ENCODE data around the gene EPB41L4A. TPM values are rescaled to one million over a fixed set of nuclear protein-coding genes. Genes with fewer than 3 reads are reported as not detected.

The EPB41L4A gene
- total and polyA plus RNA-seq, 2 donors (not counting 3 experiments of a cell fraction or from before 2014, with no cell fraction given): 6.0 to 17.9 TPM

DNA sequence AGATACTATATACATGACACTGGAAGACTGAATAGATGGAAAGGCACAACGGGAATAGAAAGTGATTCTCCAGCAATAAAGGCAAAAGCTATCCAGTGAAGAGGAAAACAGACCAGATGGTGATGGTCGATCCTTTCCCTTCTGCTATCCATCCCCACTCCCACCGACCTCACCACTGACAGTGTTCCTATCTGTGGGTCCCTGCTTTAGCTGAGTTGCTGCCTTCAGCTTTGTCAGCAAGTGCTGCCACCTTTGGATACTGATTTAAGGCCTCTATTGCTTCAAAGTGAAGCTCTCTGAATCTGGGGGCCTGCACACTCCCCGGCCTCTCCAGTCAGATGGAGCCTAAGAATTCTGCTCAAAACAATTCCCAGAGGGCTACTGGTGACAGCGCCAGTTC lies 32.3 kb downstream of the EPB41L4A start:
- BruUV-seq (replicated peaks): no TSS peak
- Histone ChIP-seq H3K9me3 (replicated peaks; ENCODE audit: control insufficient read depth, insufficient read depth, low read length) (no peaks in the 10 kb centered on the region), H3K9me1 (replicated peaks; ENCODE audit: control insufficient read depth, extremely low read depth, insufficient read depth, low read length) (no peaks in the 10 kb centered on the region), H3K79me2 (ENCODE audit: control insufficient read depth, insufficient read depth, low read length) (no peaks in the 10 kb centered on the region), H3K9ac (replicated peaks; ENCODE audit: extremely low read depth, insufficient read depth, low read length) (no peak overlapping the region), H3K4me2 (ENCODE audit: insufficient read depth, low read length) (no peak overlapping the region), H3K4me3 (replicated peaks in 1 of 3; ENCODE audit: insufficient read depth in 1 of 3, low read depth in 1 of 3, low read length in 3 of 3) (no peak overlapping the region), H4K20me1 (replicated peaks; ENCODE audit: control insufficient read depth, extremely low read depth, insufficient read depth, low read length) (no peaks in the 10 kb centered on the region), H2AFZ (ENCODE audit: low read depth, low read length) (no peak overlapping the region), H3K27me3 (ENCODE audit: control insufficient read depth in 2 of 2, insufficient read depth in 2 of 2, low read length in 2 of 2) (no peaks in the 10 kb centered on the region), H3K36me3 (ENCODE audit: control insufficient read depth in 2 of 2, extremely low read depth in 1 of 2, insufficient read depth in 2 of 2, low read length in 2 of 2) (no peaks in the 10 kb centered on the region), H3K27ac (ENCODE audit: insufficient read depth, low read depth, low read length) (no peak overlapping the region), H3K4me1 (ENCODE audit: control insufficient read depth, extremely low read depth, insufficient read depth, low read length) (no peaks in the 10 kb centered on the region)
- intact Hi-C loops (cut with micrococcal nuclease): no loop called here
- FAIRE-seq (no peak), DNase-seq (ENCODE audit: low read depth, low spot score) (no peak)
- dilution Hi-C loops (cut with MboI; ENCODE audit: extremely low pct_ligation_motif_present, low sequenced_read_pairs): no loop called here
- POLR2A ChIA-PET: no interaction called here
- CTCF ChIA-PET: interaction anchor here (0.9 to 2.3 kb wide), 4 partner anchors 12 to 175 kb away, joined by 3 to 7 read pairs (median 3); no protein-coding TSS in a partner anchor
- TF ChIP-seq FOS (IDR thresholded peaks at IDR 0.05; ENCODE audit: borderline replicate concordance, insufficient read depth, low read length) (no peak), POLR2A (IDR thresholded peaks at IDR 0.05; ENCODE audit: low read depth, low read length) (no peak)
- TF ChIP-seq, protein P1, sequence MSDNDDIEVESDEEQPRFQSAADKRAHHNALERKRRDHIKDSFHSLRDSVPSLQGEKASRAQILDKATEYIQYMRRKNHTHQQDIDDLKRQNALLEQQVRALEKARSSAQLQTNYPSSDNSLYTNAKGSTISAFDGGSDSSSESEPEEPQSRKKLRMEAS (IDR thresholded peaks at IDR 0.05; ENCODE audit: insufficient read depth, insufficient read length): no peak

DNA sequence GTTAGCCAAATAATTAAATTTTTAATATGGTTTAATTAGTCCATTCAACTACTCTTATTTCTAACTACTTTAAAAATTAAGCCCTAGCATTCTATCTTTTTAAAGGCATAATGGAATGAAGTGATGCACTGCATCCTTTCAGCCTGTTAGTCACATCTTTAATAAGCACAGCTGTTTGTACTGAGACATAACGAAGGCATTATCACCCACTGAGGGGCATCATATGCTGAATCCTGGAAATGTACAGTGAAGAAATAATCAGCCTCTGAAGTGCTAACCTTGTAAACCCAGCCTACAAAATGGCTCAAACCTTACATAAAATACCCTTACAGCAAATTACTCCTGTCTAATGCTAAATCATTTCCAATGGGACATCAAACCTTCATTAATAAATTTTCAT lies 33.1 kb downstream of the EPB41L4A start:
- Histone ChIP-seq H3K4me2 (ENCODE audit: insufficient read depth, low read length) (no peak overlapping the region), H3K9me1 (replicated peaks; ENCODE audit: control insufficient read depth, extremely low read depth, insufficient read depth, low read length) (no peaks in the 10 kb centered on the region), H2AFZ (ENCODE audit: low read depth, low read length) (no peak overlapping the region), H3K36me3 (ENCODE audit: control insufficient read depth in 2 of 2, extremely low read depth in 1 of 2, insufficient read depth in 2 of 2, low read length in 2 of 2) (no peaks in the 10 kb centered on the region), H4K20me1 (replicated peaks; ENCODE audit: control insufficient read depth, extremely low read depth, insufficient read depth, low read length) (no peaks in the 10 kb centered on the region), H3K79me2 (ENCODE audit: control insufficient read depth, insufficient read depth, low read length) (no peaks in the 10 kb centered on the region), H3K27ac (ENCODE audit: insufficient read depth, low read depth, low read length) (no peak overlapping the region), H3K4me3 (replicated peaks in 1 of 3; ENCODE audit: insufficient read depth in 1 of 3, low read depth in 1 of 3, low read length in 3 of 3) (no peak overlapping the region), H3K9me3 (replicated peaks; ENCODE audit: control insufficient read depth, insufficient read depth, low read length) (no peaks in the 10 kb centered on the region), H3K9ac (replicated peaks; ENCODE audit: extremely low read depth, insufficient read depth, low read length) (no peak overlapping the region), H3K4me1 (ENCODE audit: control insufficient read depth, extremely low read depth, insufficient read depth, low read length) (no peaks in the 10 kb centered on the region), H3K27me3 (ENCODE audit: control insufficient read depth in 2 of 2, insufficient read depth in 2 of 2, low read length in 2 of 2) (no peaks in the 10 kb centered on the region)
- no peak for DNase-seq (ENCODE audit: low read depth, low spot score)
- intact Hi-C loops (cut with micrococcal nuclease) (no loop called here), dilution Hi-C loops (cut with MboI; ENCODE audit: extremely low pct_ligation_motif_present, low sequenced_read_pairs) (no loop called here)
- no TSS peak for BruUV-seq (replicated peaks)
- CTCF ChIA-PET: interaction anchor here (0.9 to 1.1 kb wide), 3 partner anchors 13 to 174 kb away, joined by 3 read pairs; no protein-coding TSS in a partner anchor
- TF ChIP-seq, protein P1 (IDR thresholded peaks at IDR 0.05; ENCODE audit: insufficient read depth, insufficient read length): no peak
- no peak for TF ChIP-seq JUN (IDR thresholded peaks at IDR 0.05; ENCODE audit: borderline replicate concordance, insufficient read depth, insufficient read length, low read depth)
- no peak for TF ChIP-seq FOS (IDR thresholded peaks at IDR 0.05; ENCODE audit: borderline replicate concordance, insufficient read depth, low read length)
- no peak for TF ChIP-seq EZH2 (IDR thresholded peaks at IDR 0.05; ENCODE audit: borderline replicate concordance, low read depth, low read length, severe bottlenecking)
- POLR2A ChIA-PET: no interaction called here
- FAIRE-seq: no peak
